HL-60 (cell line): ENCODE results near the gene HEATR9.

ENCODE experiments used
- DNase-seq, 2 experiments: peaks; one replicate each; pipeline ENCODE4 v3.0.0-alpha.2; 2010 to 2020; ENCODE audit warnings: low read depth in 1 of 2, low spot score in 1 of 2
- H3K27ac ChIP-seq: fragments of 250-450 bp; sonication (Bioruptor Pico); replicated peaks from 2 replicates; pipeline ENCODE4 v1.5.1; 2020; ENCODE audit warnings: mild to moderate bottlenecking, moderate library complexity
- H3K27me3 ChIP-seq: fragments of 250-450 bp; sonication (Bioruptor Pico); 2 replicates; pipeline ENCODE4 v1.5.1; 2021; ENCODE audit warnings: mild to moderate bottlenecking, moderate library complexity; ENCODE audit not compliant: insufficient read depth, poor library complexity, severe bottlenecking
- H3K4me3 ChIP-seq: replicated peaks from 2 replicates; pipeline ENCODE4 v1.5.1; 2011; ENCODE audit warnings: mild to moderate bottlenecking, control low read depth, low read length; ENCODE audit not compliant: insufficient read depth
- CTCF ChIP-seq: IDR thresholded peaks from one replicate; pipeline ENCODE4 v1.5.1; 2011; ENCODE audit warnings: low read length, control low read depth, inconsistent platforms; ENCODE audit not compliant: insufficient read depth
- GABPA ChIP-seq: IDR thresholded peaks from 2 replicates; pipeline ENCODE4 v1.6.1; 2012; ENCODE audit warnings: low read depth
- POLR2AphosphoS5 ChIP-seq: IDR thresholded peaks from 2 replicates; pipeline ENCODE4 v1.6.1; 2012; ENCODE audit warnings: low read depth
- SPI1 ChIP-seq: IDR thresholded peaks from 2 replicates; pipeline ENCODE4 v1.6.1; 2012; ENCODE audit warnings: low read depth, mild to moderate bottlenecking, borderline replicate concordance
- TF ChIP-seq, protein P1 (sequence below): IDR thresholded peaks from 2 replicates; pipeline ENCODE4 v1.6.1; 2012; ENCODE audit warnings: low read depth; ENCODE audit not compliant: insufficient replicate concordance

Gene HEATR9

DNA sequence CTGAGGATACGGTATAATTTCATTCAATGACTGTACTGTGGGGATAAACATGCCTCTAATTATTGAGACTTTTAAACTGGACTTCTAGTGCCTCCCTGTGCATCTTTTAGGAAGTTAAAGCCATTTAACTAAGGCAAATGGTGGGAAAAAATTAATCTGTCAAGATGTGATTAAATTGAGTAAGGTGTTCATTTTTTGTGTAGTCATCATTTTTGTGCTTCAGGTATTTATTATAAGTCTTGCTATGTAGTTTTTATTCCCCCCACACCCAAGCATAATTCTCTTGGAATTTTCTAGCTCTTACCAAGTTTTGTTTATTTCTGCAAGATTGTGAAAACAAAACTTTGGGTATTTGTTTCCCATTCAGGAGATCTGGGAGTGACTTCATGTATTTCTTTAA lies 49.2 kb downstream of the HEATR9 start:
- Histone ChIP-seq H3K27ac (no peak overlapping the region), H3K4me3 (no peak overlapping the region), H3K27me3 (no peaks in the 10 kb centered on the region)
- TF ChIP-seq POLR2AphosphoS5 (no peak), CTCF (no peak), SPI1 (no peak), GABPA (no peak)
- TF ChIP-seq, protein P1, sequence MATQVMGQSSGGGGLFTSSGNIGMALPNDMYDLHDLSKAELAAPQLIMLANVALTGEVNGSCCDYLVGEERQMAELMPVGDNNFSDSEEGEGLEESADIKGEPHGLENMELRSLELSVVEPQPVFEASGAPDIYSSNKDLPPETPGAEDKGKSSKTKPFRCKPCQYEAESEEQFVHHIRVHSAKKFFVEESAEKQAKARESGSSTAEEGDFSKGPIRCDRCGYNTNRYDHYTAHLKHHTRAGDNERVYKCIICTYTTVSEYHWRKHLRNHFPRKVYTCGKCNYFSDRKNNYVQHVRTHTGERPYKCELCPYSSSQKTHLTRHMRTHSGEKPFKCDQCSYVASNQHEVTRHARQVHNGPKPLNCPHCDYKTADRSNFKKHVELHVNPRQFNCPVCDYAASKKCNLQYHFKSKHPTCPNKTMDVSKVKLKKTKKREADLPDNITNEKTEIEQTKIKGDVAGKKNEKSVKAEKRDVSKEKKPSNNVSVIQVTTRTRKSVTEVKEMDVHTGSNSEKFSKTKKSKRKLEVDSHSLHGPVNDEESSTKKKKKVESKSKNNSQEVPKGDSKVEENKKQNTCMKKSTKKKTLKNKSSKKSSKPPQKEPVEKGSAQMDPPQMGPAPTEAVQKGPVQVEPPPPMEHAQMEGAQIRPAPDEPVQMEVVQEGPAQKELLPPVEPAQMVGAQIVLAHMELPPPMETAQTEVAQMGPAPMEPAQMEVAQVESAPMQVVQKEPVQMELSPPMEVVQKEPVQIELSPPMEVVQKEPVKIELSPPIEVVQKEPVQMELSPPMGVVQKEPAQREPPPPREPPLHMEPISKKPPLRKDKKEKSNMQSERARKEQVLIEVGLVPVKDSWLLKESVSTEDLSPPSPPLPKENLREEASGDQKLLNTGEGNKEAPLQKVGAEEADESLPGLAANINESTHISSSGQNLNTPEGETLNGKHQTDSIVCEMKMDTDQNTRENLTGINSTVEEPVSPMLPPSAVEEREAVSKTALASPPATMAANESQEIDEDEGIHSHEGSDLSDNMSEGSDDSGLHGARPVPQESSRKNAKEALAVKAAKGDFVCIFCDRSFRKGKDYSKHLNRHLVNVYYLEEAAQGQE = no peak
- DNase-seq = no peak

DNA sequence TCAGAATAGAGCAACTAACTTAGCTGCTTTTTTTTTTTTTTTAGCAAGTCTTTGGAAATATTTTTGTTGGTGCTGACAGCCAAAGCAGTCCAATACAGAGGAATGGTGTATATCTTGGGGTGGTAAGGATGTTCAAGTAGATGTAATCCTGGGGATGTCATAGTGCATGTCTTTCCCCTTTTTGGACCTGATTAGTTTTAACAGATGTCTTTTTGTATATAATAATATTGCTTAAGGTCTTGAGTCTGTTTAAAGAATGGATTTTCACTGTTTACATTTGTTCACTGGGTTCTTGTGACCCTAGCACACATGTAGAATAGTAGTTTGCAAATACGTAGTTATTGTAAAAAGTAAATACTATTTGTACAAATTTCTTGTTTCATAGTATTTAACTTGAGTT lies 51.5 kb downstream of the HEATR9 start:
- no peak overlapping the region for H3K27ac ChIP-seq
- no peaks in the 10 kb centered on the region for H3K27me3 ChIP-seq
- no peak overlapping the region for H3K4me3 ChIP-seq
- DNase-seq = no peak
- TF ChIP-seq POLR2AphosphoS5 (no peak), SPI1 (no peak), CTCF (no peak), GABPA (no peak)
- TF ChIP-seq, protein P1 = no peak

DNA sequence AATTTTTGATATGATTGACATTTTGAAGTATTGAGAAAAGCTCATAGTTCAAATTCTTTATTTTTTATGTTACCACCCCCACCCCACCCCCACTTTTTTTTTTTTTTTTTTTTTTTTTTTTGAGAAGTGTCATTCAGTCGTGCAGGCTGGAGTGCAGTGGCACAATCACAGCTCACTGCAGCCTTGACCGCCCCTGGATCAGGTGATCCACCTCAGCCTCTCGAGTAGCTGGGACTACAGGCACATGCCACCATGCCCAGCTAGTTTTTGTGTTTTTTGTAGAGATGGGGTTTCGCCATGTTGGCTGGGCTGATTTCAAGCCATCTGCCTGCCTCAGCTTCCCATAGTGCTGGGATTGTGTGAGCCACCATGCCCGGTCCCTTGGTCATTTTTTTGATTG lies 52.0 kb downstream of the HEATR9 start:
- no peak overlapping the region for H3K27ac ChIP-seq
- no peak overlapping the region for H3K4me3 ChIP-seq
- DNase-seq = no peak
- TF ChIP-seq SPI1 (no peak), POLR2AphosphoS5 (no peak)
- TF ChIP-seq, protein P1 = no peak
- H3K27me3 ChIP-seq = no peaks in the 10 kb centered on the region

DNA sequence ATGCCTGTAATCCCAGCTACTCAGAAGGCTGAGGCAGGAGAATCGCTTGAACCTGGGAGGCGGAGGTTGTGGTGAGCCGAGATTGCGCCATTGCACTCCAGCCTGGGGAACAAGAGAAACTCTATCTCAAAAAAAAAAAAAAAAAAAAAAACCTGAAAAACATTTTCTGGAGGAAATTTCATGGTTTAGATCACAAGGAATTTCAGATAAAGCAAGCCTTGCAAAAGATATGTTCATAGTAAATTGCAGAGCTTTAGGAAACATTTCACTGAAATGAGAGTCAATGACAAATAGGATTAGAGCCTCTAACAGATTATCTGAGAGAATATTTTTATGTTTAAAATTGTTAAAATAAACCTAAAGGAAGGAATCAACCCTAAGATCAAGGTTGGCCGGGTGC lies 56.2 kb downstream of the HEATR9 start:
- no peak overlapping the region for H3K27ac ChIP-seq
- H3K27me3 ChIP-seq = no peaks in the 10 kb centered on the region
- no peak for TF ChIP-seq GABPA
- no peak for TF ChIP-seq CTCF
- TF ChIP-seq SPI1 = no peak
- TF ChIP-seq, protein P1 = no peak
- no peak for TF ChIP-seq POLR2AphosphoS5
- DNase-seq = peak in 1 of 2 experiments; percentile 43
- no peak overlapping the region for H3K4me3 ChIP-seq
